ENCODE measurements around the gene CAMK1D. TPM values are rescaled to one million over a fixed set of nuclear protein-coding genes. Genes with fewer than 3 reads are reported as not detected.

Gene CAMK1D
- total RNA-seq, 2 experiments from 2014 or later = 19.0 to 25.6 TPM

DNA sequence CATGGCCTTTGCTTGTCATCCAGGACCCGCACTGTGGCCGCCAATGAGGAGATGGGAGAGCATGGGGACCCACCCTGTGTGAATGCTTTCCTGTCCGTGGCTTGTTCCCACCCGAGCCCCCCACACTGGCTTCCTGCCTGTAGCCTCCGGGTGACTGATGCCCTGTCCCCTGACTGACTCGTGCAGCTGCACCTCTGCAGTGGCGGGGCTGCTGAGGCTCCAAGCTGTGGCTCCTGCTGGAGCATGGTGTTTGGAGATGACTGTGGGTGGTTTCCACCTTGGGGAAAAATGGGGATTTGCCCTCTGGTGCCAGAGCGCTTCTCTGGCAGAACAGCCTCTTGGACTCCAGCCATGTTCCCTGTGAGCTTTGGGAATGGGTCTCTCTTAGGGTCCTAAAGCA, 2.1 kb downstream of the CAMK1D start:
- TF ChIP-seq, protein P1, sequence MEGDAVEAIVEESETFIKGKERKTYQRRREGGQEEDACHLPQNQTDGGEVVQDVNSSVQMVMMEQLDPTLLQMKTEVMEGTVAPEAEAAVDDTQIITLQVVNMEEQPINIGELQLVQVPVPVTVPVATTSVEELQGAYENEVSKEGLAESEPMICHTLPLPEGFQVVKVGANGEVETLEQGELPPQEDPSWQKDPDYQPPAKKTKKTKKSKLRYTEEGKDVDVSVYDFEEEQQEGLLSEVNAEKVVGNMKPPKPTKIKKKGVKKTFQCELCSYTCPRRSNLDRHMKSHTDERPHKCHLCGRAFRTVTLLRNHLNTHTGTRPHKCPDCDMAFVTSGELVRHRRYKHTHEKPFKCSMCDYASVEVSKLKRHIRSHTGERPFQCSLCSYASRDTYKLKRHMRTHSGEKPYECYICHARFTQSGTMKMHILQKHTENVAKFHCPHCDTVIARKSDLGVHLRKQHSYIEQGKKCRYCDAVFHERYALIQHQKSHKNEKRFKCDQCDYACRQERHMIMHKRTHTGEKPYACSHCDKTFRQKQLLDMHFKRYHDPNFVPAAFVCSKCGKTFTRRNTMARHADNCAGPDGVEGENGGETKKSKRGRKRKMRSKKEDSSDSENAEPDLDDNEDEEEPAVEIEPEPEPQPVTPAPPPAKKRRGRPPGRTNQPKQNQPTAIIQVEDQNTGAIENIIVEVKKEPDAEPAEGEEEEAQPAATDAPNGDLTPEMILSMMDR (conservative IDR thresholded peaks at IDR 0.05; ENCODE audit: low read length) = no peak
- TF ChIP-seq EZH2phosphoT487 (IDR thresholded peaks at IDR 0.05; ENCODE audit: borderline replicate concordance, low read depth, low read length) = no peak
- 0 out of 2 replicates have a peak, but pooled peaks cover 4% of the 10 kb centered on the region for H3K36me3 ChIP-seq (ENCODE audit: insufficient read depth, low read length)
- CTCF ChIA-PET (ENCODE audit: unreplicated experiment) = interaction anchor here (1.6 kb wide), 1 partner anchor 133 kb away, joined by 6 read pairs; no protein-coding TSS in a partner anchor
- peaks cover 49% of the 10 kb centered on the region for H3K79me2 ChIP-seq (ENCODE audit: insufficient read depth, low read depth, low read length)
- peaks cover 15% of the 10 kb centered on the region for H4K20me1 ChIP-seq (ENCODE audit: insufficient read depth, low read length)
- POLR2A ChIA-PET = interaction anchor here (1.0 to 1.5 kb wide), 2 partner anchors 9 to 26 kb away, joined by 3 to 5 read pairs; no protein-coding TSS in a partner anchor
- BruUV-seq (replicated peaks) = no TSS peak
- no peak overlapping the region for H3K27ac ChIP-seq (ENCODE audit: low read depth, low read length, poor library complexity, severe bottlenecking)
- peak overlapping the region; percentile 84 for H3K4me3 ChIP-seq (ENCODE audit: low read depth, low read length, poor library complexity, severe bottlenecking)
- no peak for DNase-seq (ENCODE audit: low spot score)
- intact Hi-C loops (cut with micrococcal nuclease; ENCODE audit: unreplicated experiment) = no loop called here
- no peak overlapping the region for H2AFZ ChIP-seq (ENCODE audit: low read length)
- H3K4me1 ChIP-seq (ENCODE audit: insufficient read depth, low read length, poor library complexity, severe bottlenecking) = peaks cover 32% of the 10 kb centered on the region
- H3K9me3 ChIP-seq (ENCODE audit: low read length) = no peaks in the 10 kb centered on the region
- peak overlapping the region; percentile 89 for H3K4me2 ChIP-seq (ENCODE audit: low read length)
- no peaks in the 10 kb centered on the region for H3K9me2 ChIP-seq (ENCODE audit: insufficient read depth, low read length)

DNA sequence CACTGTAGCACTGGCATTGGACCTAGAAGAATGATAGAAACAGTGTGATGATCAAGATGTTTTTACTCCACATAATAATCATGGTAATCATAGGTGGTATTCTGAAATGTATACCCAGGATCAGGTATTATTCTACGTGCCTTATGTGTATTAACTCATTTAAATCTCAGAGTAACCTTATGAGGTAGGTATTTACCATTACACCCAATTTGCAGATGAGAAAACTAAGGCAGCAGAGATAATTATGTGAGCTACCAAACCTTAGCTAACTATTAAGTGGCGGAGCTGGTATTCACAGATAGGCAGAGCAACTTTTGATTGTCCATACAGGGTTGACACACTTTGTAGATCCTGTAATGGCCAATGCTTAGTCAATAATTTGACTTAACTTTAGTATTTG, 2.5 kb downstream of the CAMK1D start:
- peak overlapping the region; percentile 84 for H3K4me3 ChIP-seq (ENCODE audit: low read depth, low read length, poor library complexity, severe bottlenecking)
- CTCF ChIA-PET (ENCODE audit: unreplicated experiment) = interaction anchor here (1.6 kb wide), 1 partner anchor 132 kb away, joined by 6 read pairs; no protein-coding TSS in a partner anchor
- no peak overlapping the region for H3K27ac ChIP-seq (ENCODE audit: low read depth, low read length, poor library complexity, severe bottlenecking)

More for the DNA sequence above, 2.5 kb downstream of the CAMK1D start:
- no peak for DNase-seq (ENCODE audit: low spot score)
- POLR2A ChIA-PET = interaction anchor here (1.5 kb wide), 1 partner anchor 25 kb away, joined by 3 read pairs; no protein-coding TSS in a partner anchor
- H3K9me3 ChIP-seq (ENCODE audit: low read length) = no peaks in the 10 kb centered on the region
- 0 out of 2 replicates have a peak, but pooled peaks cover 4% of the 10 kb centered on the region for H3K36me3 ChIP-seq (ENCODE audit: insufficient read depth, low read length)
- H2AFZ ChIP-seq (ENCODE audit: low read length) = no peak overlapping the region
- TSS peak; percentile 31 for BruUV-seq (replicated peaks)
- H3K79me2 ChIP-seq (ENCODE audit: insufficient read depth, low read depth, low read length) = peaks cover 52% of the 10 kb centered on the region
- H4K20me1 ChIP-seq (ENCODE audit: insufficient read depth, low read length) = peaks cover 15% of the 10 kb centered on the region
- intact Hi-C loops (cut with micrococcal nuclease; ENCODE audit: unreplicated experiment) = no loop called here
- peaks cover 28% of the 10 kb centered on the region for H3K4me1 ChIP-seq (ENCODE audit: insufficient read depth, low read length, poor library complexity, severe bottlenecking)
- H3K9me2 ChIP-seq (ENCODE audit: insufficient read depth, low read length) = no peaks in the 10 kb centered on the region
- peak overlapping the region; percentile 89; the same call in 1 of the 2 replicates for H3K4me2 ChIP-seq (ENCODE audit: low read length)
- TF ChIP-seq, protein P1 (conservative IDR thresholded peaks at IDR 0.05; ENCODE audit: low read length) = no peak
- TF ChIP-seq EZH2phosphoT487 (IDR thresholded peaks at IDR 0.05; ENCODE audit: borderline replicate concordance, low read depth, low read length) = no peak

Measured in OCI-LY7 (cell line).